GM12892 (cell line): ENCODE results near the gene CYBA.

ENCODE experiments used
- POLR2A ChIP-seq: IDR thresholded peaks from 2 replicates; pipeline ENCODE4 v1.6.1; 2011; ENCODE audit warnings: low read depth, low read length, control low read depth
- POLR2AphosphoS5 ChIP-seq: IDR thresholded peaks from 2 replicates; pipeline ENCODE4 v1.6.1; 2011; ENCODE audit warnings: low read depth, low read length, control low read depth
- TAF1 ChIP-seq: IDR thresholded peaks from 2 replicates; pipeline ENCODE4 v1.6.1; 2011; ENCODE audit warnings: low read depth, mild to moderate bottlenecking, control low read depth, low read length, borderline replicate concordance

DNA sequence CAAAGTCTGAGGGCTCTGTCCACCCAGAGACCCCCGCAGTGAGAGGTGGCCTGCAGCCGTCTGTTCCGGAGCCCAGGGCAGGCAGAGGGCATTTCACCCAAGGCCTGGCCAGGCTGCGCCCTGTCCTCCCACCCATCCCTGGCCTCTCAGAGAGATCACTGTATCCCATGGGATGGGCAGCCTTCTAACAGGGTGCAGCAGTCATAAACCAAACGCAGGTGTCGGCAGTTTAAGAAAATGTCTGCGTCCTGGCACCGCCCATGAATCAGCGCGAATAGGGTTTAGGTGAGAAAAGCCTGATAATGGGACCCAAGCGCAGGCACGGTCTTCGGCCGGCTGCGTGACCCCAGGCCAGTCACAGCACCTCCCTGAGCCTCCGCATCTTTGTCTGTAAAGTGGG lies 5.4 kb downstream of the CYBA start:
- TF ChIP-seq POLR2A (no peak), POLR2AphosphoS5 (no peak), TAF1 (no peak)
